HUES6 (cell line): Measurements from ENCODE around the gene IFIT5.

ENCODE experiments used
- H3K27ac ChIP-seq: 2 replicates; pipeline ENCODE4 v1.7.0; 2013; ENCODE audit warnings: low read depth, mild to moderate bottlenecking, low read length, inconsistent platforms
- H3K27me3 ChIP-seq: 2 replicates; pipeline ENCODE4 v1.6.1; 2013; ENCODE audit warnings: low read length; ENCODE audit not compliant: control insufficient read depth, insufficient read depth
- H3K36me3 ChIP-seq: 2 replicates; pipeline ENCODE4 v1.6.1; 2013; ENCODE audit warnings: low read length; ENCODE audit not compliant: control insufficient read depth, insufficient read depth
- H3K4me1 ChIP-seq: 2 replicates; pipeline ENCODE4 v1.6.1; 2013; ENCODE audit warnings: low read length; ENCODE audit not compliant: control insufficient read depth, insufficient read depth
- H3K4me3 ChIP-seq: 2 replicates; pipeline ENCODE4 v1.5.1; 2013; ENCODE audit warnings: low read depth, low read length
- H3K9ac ChIP-seq: one replicate; pipeline ENCODE4 v1.6.1; 2013; ENCODE audit warnings: mild to moderate bottlenecking, low read length
- H3K9me3 ChIP-seq: 2 replicates; pipeline ENCODE4 v1.6.1; 2013; ENCODE audit warnings: low read depth, low read length; ENCODE audit not compliant: control insufficient read depth, insufficient read depth

Gene IFIT5

DNA sequence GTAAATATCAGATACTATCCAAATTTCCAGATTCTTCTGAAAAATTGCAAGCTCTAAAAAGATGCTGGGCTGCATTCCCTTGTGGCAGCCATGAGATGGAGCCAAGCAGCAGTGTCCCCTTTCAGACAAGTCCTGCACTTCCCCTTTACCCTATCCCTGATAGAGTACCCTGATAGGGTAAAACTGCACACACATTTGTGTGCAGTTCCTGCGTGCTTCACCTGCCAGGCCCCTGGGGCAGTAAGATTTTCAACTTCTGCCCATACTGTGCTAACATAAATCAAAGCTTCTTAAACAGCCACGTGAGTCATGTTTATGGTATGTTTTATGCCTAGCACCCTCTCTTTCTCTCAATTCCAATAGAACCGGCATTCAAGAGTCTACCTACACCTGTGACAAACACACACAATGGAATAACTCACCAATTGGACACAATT lies 52.2 kb downstream of the IFIT5 start:
- Histone ChIP-seq H3K27ac (no peak overlapping the region), H3K4me3 (no peak overlapping the region), H3K36me3 (no peaks in the 10 kb centered on the region)

DNA sequence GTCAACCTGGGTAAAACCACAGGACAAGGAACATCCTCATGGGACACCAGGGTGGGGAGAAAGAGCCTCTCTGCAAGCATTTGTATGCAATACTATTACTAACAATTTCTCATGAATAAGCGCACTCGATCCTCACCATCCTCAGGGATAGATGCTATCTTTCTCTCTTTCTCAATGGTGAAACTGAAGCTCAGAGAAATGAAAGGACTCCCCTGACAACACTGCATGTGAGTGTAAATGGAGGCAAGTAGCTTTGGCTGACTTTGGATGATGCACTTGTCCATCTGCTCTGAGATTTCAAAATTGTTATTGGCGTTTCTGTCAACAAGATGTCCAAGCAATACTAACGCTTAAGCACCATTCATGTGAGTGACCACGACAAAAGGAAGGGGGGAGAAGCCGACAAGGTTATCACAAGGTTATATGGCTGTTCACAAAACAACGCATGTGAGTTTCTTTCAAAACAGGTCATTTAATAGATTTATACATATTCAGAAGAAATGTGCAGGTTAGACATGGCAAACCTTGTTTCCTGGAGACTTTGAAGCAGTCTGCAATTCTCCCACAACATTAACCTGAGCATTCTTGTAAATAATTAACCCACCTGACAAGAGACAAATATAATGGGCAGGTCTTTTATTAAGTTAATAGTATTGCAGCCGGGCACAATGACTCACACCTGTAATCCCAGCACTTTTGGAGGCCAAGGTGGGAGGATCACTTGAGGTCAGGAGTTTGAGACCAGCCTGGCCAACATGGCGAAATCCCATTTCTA lies 54.0 kb downstream of the IFIT5 start:
- H3K27ac ChIP-seq = no peak overlapping the region
- H3K4me1 ChIP-seq = no peaks in the 10 kb centered on the region
- no peak overlapping the region for H3K4me3 ChIP-seq
- H3K9ac ChIP-seq = no peak overlapping the region
- H3K9me3 ChIP-seq = no peaks in the 10 kb centered on the region
- H3K27me3 ChIP-seq = no peaks in the 10 kb centered on the region
- no peaks in the 10 kb centered on the region for H3K36me3 ChIP-seq

More for the DNA sequence above, 52.2 kb downstream of the IFIT5 start:
- Histone ChIP-seq H3K4me1 (no peaks in the 10 kb centered on the region), H3K9me3 (no peaks in the 10 kb centered on the region), H3K27me3 (no peaks in the 10 kb centered on the region), H3K9ac (no peak overlapping the region)

- Histone ChIP-seq H3K27ac (no peak overlapping the region), H3K9ac (no peak overlapping the region), H3K27me3 (no peaks in the 10 kb centered on the region), H3K4me1 (no peaks in the 10 kb centered on the region), H3K4me3 (no peak overlapping the region), H3K9me3 (no peaks in the 10 kb centered on the region), H3K36me3 (no peaks in the 10 kb centered on the region)
Observed at GRCh38 chr10:89469517-89469916, 55.1 kb downstream of the IFIT5 start.
